GM18498 (cell line): ENCODE results near the gene POU6F1.

ENCODE experiments used
- ATAC-seq: cut with Tn5 transposase; IDR thresholded peaks from one replicate; pipeline ENCODE4 v1.9.1; 2021; ENCODE audit warnings: mild to moderate bottlenecking, moderate library complexity; ENCODE audit not compliant: unreplicated experiment

Gene POU6F1

DNA sequence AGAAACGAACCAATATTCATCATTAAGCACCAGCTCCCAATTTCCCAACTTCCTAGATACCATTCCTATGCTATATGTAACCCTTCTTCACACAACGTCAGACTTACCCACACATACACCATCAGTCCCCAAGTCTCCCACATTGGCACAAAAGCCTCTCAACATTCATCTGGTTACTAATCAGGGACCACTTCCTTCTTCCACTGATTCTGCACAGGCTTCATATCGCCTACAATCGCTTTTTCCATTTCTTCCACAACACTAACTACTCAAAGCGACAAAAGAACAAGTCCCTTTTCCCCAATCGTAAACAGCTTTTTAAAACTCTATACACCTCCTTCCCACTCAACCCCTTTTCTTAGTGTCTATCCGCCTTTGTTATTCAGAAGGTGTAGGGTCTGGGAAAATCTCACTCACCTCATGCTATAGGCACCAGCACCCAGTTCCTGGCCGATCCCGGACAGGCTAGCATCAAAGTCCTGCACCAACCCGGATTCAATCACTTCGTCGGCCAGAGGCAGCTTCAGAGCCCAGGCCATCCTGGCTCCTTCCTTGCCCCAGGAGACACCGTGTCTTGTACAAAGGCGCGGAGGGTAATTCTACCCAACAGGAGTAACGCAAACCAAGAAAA, 45.9 kb downstream of the POU6F1 start:
- no peak for ATAC-seq

DNA sequence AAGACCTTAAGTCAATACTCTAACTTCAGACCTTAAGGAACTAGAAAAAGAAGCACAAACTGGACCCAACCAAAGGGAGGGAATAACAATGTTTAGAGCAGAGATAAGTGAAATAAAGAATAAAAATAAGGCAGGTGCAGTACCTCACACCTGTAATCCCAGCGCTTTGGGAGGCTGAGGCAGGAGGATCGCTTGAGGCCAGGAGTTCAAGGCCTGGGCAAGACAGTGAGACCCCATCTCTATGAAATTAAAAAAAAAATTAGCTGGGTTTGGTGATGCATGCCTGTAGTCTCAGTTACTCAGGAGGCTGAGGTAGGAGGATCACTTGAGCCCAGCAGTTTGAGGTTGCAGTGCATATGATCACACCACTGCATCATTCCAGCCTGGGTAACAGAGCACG, 54.1 kb downstream of the POU6F1 start:
- ATAC-seq: no peak

DNA sequence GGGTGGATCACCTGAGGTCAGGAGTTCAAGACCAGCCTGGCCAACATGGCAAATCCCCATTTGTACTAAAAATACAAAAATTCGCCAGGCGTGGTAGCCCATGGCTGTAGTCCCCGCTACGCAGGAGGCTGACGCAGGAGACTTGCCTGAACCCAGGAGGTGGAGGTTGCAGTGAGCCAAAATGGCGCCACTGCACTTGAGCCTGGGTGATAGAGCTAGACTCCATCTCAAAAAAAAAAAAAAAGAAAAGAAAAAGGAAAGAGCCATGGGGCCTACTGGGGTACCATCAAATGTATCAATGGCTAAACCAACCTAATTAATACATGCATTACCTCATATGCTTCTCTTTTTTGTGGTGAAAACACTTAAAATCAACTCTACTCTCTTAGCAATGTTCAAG, 55.6 kb downstream of the POU6F1 start:
- ATAC-seq: no peak

DNA sequence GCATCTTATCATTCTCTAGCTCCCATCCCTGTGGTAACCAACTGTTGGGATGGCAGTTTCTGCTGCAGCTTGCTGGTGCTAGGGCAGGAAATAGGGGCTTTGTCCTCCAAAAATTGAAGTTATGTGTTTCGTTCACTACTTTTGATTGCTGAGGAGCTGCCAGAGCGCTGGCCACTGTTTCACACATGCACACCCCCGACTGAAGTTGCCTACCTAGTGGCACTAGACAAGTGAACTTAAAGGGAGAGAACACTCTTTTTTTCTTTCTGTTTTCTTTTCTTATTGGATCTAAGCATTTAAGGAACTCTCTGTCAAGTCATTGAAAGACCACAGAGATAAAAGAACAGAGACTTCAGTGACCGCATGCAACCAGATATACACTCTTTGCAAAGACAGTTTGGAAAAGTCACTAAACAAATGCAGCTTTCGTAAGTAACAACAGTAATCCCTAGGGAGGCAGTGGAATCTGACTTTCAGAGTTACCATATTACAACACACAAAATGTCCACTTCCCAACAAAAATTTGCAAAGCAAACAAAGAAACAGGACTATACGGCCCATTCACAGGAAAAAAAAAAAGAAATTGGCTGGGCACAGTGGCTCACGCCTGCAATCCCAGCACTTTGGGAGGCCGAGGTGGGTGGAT, 56.9 kb downstream of the POU6F1 start:
- ATAC-seq: no peak

DNA sequence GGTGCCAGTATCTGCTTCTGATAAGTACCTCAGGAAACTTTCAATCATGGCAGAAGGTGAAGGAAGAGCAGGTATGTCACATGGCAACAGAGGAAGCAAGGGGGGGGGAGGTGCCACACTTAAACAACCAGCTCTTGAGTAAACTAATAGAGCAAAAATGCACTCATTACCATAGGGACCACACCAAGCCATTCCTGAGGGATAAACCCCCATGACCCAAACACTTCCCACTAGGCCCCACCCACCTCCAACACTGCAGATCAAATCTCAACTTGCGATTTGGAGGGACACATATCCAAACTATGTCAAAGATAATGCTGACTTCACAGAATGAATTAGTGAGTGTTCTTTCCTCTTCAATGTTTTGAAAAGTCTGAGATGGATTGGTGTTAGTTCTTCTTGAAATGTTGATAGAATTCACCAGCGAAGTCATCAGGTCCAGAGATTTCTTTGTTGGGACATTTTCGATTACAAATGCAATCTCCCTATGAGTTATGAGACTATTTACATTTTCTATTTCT, 61.6 kb downstream of the POU6F1 start:
- no peak for ATAC-seq

DNA sequence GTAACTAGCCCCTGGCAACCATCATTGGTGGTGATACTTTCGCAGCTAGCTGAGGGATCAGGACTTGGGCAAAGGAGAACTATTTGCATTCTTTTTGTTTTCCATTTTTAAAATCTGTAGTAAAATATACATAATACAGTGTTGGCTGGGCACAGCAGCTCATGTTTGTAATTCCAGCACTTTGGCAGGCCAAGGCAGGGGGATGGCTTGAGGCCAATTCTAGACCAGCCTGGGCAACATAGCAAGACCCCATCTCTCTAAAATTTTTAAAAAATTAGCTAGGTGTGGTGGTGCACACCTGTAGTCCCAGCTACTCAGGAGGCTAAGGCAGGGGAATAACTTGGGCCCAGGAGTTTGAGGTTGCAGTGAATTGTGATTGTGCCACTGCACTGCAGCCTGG, 64.9 kb downstream of the POU6F1 start:
- no peak for ATAC-seq

DNA sequence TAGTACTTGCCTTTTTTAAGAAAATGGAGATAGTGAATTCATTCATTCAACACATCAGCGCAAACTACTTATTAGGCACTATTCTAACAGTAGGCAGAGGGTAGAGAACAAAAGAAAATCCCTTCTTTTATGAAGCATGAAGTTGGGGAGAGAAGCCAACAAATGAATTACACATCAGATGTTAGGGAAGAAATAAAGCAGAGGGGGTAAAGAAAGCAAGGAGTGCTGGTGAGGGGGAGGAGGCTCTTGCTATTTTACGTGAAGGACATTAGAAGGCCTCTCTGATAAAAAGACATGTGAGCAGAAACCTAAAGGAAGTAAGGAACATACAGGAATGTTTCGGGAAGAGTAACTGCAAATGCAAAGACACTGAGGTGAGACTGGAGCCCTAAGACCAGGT, 67.1 kb downstream of the POU6F1 start:
- ATAC-seq: no peak

DNA sequence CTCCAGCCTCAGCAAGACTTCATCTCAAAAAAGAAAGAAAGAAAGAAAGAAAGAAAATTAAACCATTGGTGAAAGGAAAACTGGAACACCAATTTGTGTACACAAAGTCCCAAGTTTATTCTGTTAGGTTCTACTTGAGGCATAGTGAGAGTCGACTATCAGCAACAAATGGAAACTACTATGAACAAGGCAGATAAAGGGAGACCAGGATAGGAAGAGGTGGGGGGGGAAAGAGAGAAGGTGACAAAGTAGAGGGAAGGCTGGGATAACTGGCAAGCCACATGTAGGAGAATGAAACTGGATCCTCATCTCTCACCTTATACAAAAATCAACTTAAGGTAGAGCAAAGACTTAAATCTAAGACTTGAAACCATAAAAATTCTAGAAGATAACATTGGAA, 70.6 kb downstream of the POU6F1 start:
- no peak for ATAC-seq

DNA sequence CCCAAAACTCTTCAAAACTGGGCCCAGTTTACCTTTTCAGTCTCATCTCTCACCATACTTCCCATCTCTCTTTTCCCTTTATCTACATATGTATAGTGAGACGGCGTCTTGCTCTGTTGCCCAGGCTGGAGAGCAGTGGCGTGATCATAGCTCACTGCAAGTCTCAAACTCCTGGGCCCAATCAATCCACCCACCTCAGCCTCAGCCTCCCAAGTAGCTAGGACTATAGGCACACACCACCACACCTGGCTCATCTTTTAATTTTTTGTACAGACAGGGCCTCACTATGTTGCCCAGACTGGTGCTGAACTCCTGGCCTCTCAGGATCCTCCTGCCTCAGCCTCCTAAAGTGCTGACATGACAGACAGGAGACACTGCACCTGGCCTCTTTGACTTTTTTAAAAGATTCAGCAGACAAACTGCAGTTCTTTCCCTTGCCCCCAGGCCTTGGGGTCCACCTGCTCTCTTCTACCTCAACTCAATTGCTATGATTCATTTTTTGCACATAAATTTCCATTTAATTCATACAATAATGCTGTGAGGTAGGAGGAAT, 78.5 kb downstream of the POU6F1 start:
- ATAC-seq: no peak
